Pons (tissue), 1 donor: Measurements from ENCODE around the gene FILIP1.

Experiments used
- DNase-seq: peaks from one replicate; pipeline ENCODE4 v3.0.0-alpha.2; 2016; ENCODE audit warnings: low spot score

FILIP1 gene

GRCh38 chr6:75334266-75335040, 159.1 kb downstream of the FILIP1 start:
- DNase-seq = peak; percentile 14

GRCh38 chr6:75333676-75334200, 159.9 kb downstream of the FILIP1 start:
- peak; percentile 64 for DNase-seq

GRCh38 chr6:75331151-75331550, 162.4 kb downstream of the FILIP1 start:
- DNase-seq = no peak

GRCh38 chr6:75329703-75330102, 163.9 kb downstream of the FILIP1 start:
- no peak for DNase-seq

- no peak for DNase-seq
Measured at GRCh38 chr6:75327807-75328206, 165.8 kb downstream of the FILIP1 start.

- DNase-seq = no peak
Measured at GRCh38 chr6:75326557-75327258, 166.9 kb downstream of the FILIP1 start.

GRCh38 chr6:75318900-75319299, 174.7 kb downstream of the FILIP1 start:
- DNase-seq = no peak

GRCh38 chr6:75317503-75318206, 175.9 kb downstream of the FILIP1 start:
- DNase-seq = no peak

- DNase-seq = no peak
Measured at GRCh38 chr6:75315978-75316377, 177.6 kb downstream of the FILIP1 start.

- no peak for DNase-seq
Measured at GRCh38 chr6:75308250-75308988, 185.2 kb downstream of the FILIP1 start.

GRCh38 chr6:75307364-75308004, 186.1 kb downstream of the FILIP1 start:
- no peak for DNase-seq

- no peak for DNase-seq
Measured at GRCh38 chr6:75306064-75306463, 187.5 kb downstream of the FILIP1 start.

GRCh38 chr6:75305573-75305972, 188.0 kb downstream of the FILIP1 start:
- DNase-seq = no peak

- no peak for DNase-seq
Measured at GRCh38 chr6:75302280-75302679, 191.3 kb downstream of the FILIP1 start.

GRCh38 chr6:75301537-75301936, 192.1 kb downstream of the FILIP1 start:
- DNase-seq = no peak

- no peak for DNase-seq
Measured at GRCh38 chr6:75301088-75301487, 192.5 kb downstream of the FILIP1 start.

GRCh38 chr6:75300531-75300855, 193.1 kb downstream of the FILIP1 start:
- no peak for DNase-seq

GRCh38 chr6:75299801-75300530, 193.6 kb downstream of the FILIP1 start:
- no peak for DNase-seq

GRCh38 chr6:75296811-75297779, 196.5 kb downstream of the FILIP1 start:
- DNase-seq = peak; percentile 90

GRCh38 chr6:75292555-75292954, 201.0 kb downstream of the FILIP1 start:
- no peak for DNase-seq
